ENCODE data around the gene ARID1A. TPM values are rescaled to one million over a fixed set of nuclear protein-coding genes. Genes with fewer than 3 reads are reported as not detected.

The ARID1A gene
- 11.6 and 16.0 TPM in 2 replicates for polyA plus RNA-seq

GRCh38 chr1:26695356-26696118, at the start of gene ARID1A:
Gene ARID1A, plus strand, starts transcription at chr1:26696015. Its CDS starts 389 bp downstream, at chr1:26696404.

GRCh38 chr1:26787706-26788514, 92.1 kb downstream of the ARID1A start, which contains the start of gene PIGV:
Gene PIGV, plus strand, starts transcription at chr1:26787950. Its CDS starts 2,866 bp downstream, at chr1:26790816.

GRCh38 chr1:26826261-26827105, 130.7 kb downstream of the ARID1A start, which contains the start of gene ZDHHC18:
Gene ZDHHC18, plus strand, starts transcription at chr1:26826688. Its CDS starts 117 bp downstream, at chr1:26826805.

Other genes starting within 250 kb of the ARID1A start
- gene HMGN2, start 223.6 kb upstream of the ARID1A start, polyA plus RNA-seq, result 145 and 146 TPM in 2 replicates
- gene RPS6KA1, start 166.3 kb upstream of the ARID1A start, polyA plus RNA-seq, result 0.10 and 0.42 TPM in 2 replicates
- 9.5 and 11.1 TPM in 2 replicates for gene PIGV, start 91.9 kb downstream of the ARID1A start, polyA plus RNA-seq
- gene ZDHHC18, start 130.7 kb downstream of the ARID1A start, polyA plus RNA-seq, result 6.6 and 9.3 TPM in 2 replicates
- gene SFN, start 167.1 kb downstream of the ARID1A start, polyA plus RNA-seq, result not detected in 2 replicates
- gene GPN2, start 194.3 kb downstream of the ARID1A start, polyA plus RNA-seq, result 8.5 and 26.6 TPM in 2 replicates
- 0.83 and 1.6 TPM in 2 replicates for gene GPATCH3, start 204.5 kb downstream of the ARID1A start, polyA plus RNA-seq
- not detected in 2 replicates for gene NR0B2, start 218.0 kb downstream of the ARID1A start, polyA plus RNA-seq
- 23.6 and 26.5 TPM in 2 replicates for gene NUDC, start 225.7 kb downstream of the ARID1A start, polyA plus RNA-seq

All from Purkinje cell (primary cell).